Astrocyte (in vitro differentiated cells and primary cell): ENCODE results near the gene IFITM2. TPM values are rescaled to one million over a fixed set of nuclear protein-coding genes. Genes with fewer than 3 reads are reported as not detected.

ENCODE experiments used
- DNase-seq: peaks from one replicate; pipeline ENCODE4 v3.0.0-alpha.2; 2010; ENCODE audit warnings: low read depth
- FAIRE-seq: peaks from 2 replicates; lab custom pipeline; 2011; peaks lifted over from hg19 to GRCh38; lab: Jason Lieb, UNC
- H2AFZ ChIP-seq: 2 replicates; pipeline ENCODE4 v1.6.0; 2012; ENCODE audit warnings: low read depth, low read length, inconsistent platforms
- H3K27ac ChIP-seq: 2 replicates; pipeline ENCODE4 v1.5.1; 2011; ENCODE audit warnings: low read depth, low read length, inconsistent platforms
- H3K27me3 ChIP-seq: 2 replicates; pipeline ENCODE4 v1.6.0; 2011; ENCODE audit warnings: low read length, inconsistent platforms; ENCODE audit not compliant: insufficient read depth
- H3K36me3 ChIP-seq: 2 replicates; pipeline ENCODE4 v1.5.1; 2011; ENCODE audit warnings: low read length, inconsistent platforms; ENCODE audit not compliant: insufficient read depth
- H3K4me1 ChIP-seq: 2 replicates; pipeline ENCODE4 v1.5.1; 2011; ENCODE audit warnings: low read length, inconsistent platforms; ENCODE audit not compliant: insufficient read depth
- H3K4me2 ChIP-seq: 2 replicates; pipeline ENCODE4 v1.6.0; 2012; ENCODE audit warnings: low read length, inconsistent platforms
- H3K4me3 ChIP-seq: 2 replicates; pipeline ENCODE4 v1.5.1; 2011; ENCODE audit warnings: low read depth, mild to moderate bottlenecking, low read length, inconsistent platforms; ENCODE audit not compliant: insufficient read depth
- H3K79me2 ChIP-seq: 2 replicates; pipeline ENCODE4 v1.6.0; 2012; ENCODE audit warnings: mild to moderate bottlenecking, low read length, inconsistent platforms; ENCODE audit not compliant: insufficient read depth
- H3K9ac ChIP-seq: 2 replicates; pipeline ENCODE4 v1.6.0; 2012; ENCODE audit warnings: mild to moderate bottlenecking, low read length, inconsistent platforms
- H3K9me3 ChIP-seq: 2 replicates; pipeline ENCODE4 v1.5.1; 2012; ENCODE audit warnings: low read depth, mild to moderate bottlenecking, low read length, inconsistent platforms; ENCODE audit not compliant: insufficient read depth
- H4K20me1 ChIP-seq: 2 replicates; pipeline ENCODE4 v1.6.0; 2012; ENCODE audit warnings: low read length, inconsistent platforms; ENCODE audit not compliant: insufficient read depth
- H3K27ac Mint-ChIP-seq: one replicate; pipeline ENCODE4 v1.8.0; 2021; ENCODE audit warnings: mild to moderate bottlenecking, mixed read lengths; ENCODE audit not compliant: unreplicated experiment
- H3K27me3 Mint-ChIP-seq: one replicate; pipeline ENCODE4 v1.8.0; 2021; ENCODE audit warnings: low read depth, mixed read lengths; ENCODE audit not compliant: unreplicated experiment
- H3K36me3 Mint-ChIP-seq: one replicate; pipeline ENCODE4 v1.8.0; 2021; ENCODE audit warnings: low read depth, mixed read lengths; ENCODE audit not compliant: unreplicated experiment
- H3K4me1 Mint-ChIP-seq: one replicate; pipeline ENCODE4 v1.8.0; 2021; ENCODE audit warnings: low read depth, mixed read lengths; ENCODE audit not compliant: unreplicated experiment
- H3K4me3 Mint-ChIP-seq: one replicate; pipeline ENCODE4 v1.8.0; 2021; ENCODE audit warnings: mild to moderate bottlenecking, moderate library complexity, mixed read lengths; ENCODE audit not compliant: unreplicated experiment
- H3K9me3 Mint-ChIP-seq: one replicate; pipeline ENCODE4 v1.8.0; 2021; ENCODE audit warnings: mild to moderate bottlenecking, mixed read lengths; ENCODE audit not compliant: unreplicated experiment
- EZH2 ChIP-seq: IDR thresholded peaks from 2 replicates; pipeline ENCODE4 v1.6.1; 2012; ENCODE audit warnings: mild to moderate bottlenecking, low read length, inconsistent platforms; ENCODE audit not compliant: insufficient read depth
- total RNA-seq: library from RNA; stranded (reverse); gene quantifications from 2 replicates; pipeline ENCODE4 v1.2.1, GENCODE V29; 2021
- TF ChIP-seq, protein P1 (sequence below): IDR thresholded peaks from 2 replicates; pipeline ENCODE4 v1.5.1; 2011; ENCODE audit warnings: low read depth, mild to moderate bottlenecking, inconsistent platforms, low read length, moderate library complexity; ENCODE audit not compliant: insufficient read depth

IFITM2 gene
- total RNA-seq, 1 donor from 2014 or later = 474 TPM

DNA sequence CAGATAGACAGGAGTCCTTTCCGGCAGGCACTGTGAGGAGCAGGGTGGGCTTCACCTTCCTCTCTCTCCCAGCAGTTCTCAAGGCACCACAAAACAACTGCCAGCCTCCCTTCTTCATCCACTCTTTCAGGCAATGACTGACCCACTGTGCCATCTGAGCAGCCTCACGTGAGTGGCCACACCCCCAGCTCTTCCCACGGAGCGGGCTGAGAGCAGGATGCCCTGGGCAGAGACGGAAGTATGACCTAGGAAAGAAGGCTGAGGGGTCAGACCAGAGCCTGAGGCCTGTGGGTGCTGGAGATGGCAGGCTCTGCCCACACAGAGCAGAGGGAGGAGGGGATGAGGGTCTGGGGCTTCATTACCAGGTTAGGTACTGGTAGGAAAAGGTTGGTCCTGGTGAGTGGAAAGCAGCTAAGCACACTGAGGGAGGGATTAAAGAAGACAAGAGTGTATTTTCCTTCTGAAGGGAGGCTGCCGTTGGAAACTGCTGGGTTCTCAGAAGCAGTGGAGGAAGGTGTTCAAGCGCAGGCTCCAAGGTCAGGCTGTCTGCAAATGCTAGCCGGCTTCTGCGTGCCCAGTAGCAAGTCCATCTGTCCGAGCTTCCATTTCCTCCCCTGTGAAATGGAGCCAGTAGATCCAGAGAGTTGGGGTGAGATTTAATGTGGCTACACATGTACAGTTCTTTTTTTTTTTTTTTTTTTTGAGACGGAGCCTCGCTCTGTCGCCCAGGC lies 24.8 kb upstream of the IFITM2 start:
- Histone ChIP-seq H3K27me3 (peaks cover 54% of the 10 kb centered on the region), H3K4me3 (no peak overlapping the region), H2AFZ (no peak overlapping the region), H3K79me2 (no peaks in the 10 kb centered on the region), H3K9ac (no peak overlapping the region), H3K36me3 (no peaks in the 10 kb centered on the region), H3K4me2 (no peak overlapping the region), H4K20me1 (no peaks in the 10 kb centered on the region), H3K9me3 (no peaks in the 10 kb centered on the region), H3K27ac (no peak overlapping the region), H3K4me1 (no peaks in the 10 kb centered on the region)
- H3K27me3 Mint-ChIP-seq = peaks cover 52% of the 10 kb centered on the region
- H3K4me1 Mint-ChIP-seq = no peaks in the 10 kb centered on the region
- TF ChIP-seq, protein P1, sequence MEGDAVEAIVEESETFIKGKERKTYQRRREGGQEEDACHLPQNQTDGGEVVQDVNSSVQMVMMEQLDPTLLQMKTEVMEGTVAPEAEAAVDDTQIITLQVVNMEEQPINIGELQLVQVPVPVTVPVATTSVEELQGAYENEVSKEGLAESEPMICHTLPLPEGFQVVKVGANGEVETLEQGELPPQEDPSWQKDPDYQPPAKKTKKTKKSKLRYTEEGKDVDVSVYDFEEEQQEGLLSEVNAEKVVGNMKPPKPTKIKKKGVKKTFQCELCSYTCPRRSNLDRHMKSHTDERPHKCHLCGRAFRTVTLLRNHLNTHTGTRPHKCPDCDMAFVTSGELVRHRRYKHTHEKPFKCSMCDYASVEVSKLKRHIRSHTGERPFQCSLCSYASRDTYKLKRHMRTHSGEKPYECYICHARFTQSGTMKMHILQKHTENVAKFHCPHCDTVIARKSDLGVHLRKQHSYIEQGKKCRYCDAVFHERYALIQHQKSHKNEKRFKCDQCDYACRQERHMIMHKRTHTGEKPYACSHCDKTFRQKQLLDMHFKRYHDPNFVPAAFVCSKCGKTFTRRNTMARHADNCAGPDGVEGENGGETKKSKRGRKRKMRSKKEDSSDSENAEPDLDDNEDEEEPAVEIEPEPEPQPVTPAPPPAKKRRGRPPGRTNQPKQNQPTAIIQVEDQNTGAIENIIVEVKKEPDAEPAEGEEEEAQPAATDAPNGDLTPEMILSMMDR = no peak
- no peak for TF ChIP-seq EZH2
- peaks cover 4% of the 10 kb centered on the region for H3K9me3 Mint-ChIP-seq
- H3K27ac Mint-ChIP-seq = no peak overlapping the region
- FAIRE-seq = no peak
- peaks cover 5% of the 10 kb centered on the region for H3K36me3 Mint-ChIP-seq
- H3K4me3 Mint-ChIP-seq = no peak overlapping the region
- DNase-seq = no peak

DNA sequence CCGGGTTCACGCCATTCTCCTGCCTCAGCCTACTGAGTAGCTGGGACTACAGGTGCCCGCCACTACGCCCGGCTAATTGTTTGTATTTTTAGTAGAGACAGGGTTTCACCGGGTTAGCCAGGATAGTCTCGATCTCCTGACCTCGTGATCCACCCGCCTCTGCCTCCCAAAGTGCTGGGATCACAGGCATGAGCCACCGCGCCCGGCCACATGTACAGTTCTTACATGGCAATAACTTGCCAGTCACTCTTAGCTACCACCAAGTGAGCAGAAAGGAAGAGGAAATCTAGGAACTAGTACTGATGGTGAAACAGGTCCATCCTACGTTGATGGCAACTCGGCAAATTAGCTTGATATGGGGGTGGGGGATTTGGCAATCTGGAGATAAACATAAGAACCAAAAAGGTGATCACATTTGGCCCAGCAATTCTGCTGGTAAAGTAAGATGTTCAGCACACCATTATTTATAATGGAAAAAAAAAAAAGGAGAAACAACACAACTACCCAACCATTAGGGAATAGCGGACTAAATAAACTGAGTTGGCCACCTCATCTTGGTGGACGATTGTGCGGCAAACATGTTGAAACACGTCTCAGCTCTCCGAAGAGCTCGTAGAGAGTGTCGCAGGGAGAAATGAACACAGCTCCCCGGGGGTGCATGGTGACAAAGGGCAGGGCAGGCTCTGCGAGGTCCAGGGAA lies 24.1 kb upstream of the IFITM2 start:
- TF ChIP-seq, protein P1 = no peak
- TF ChIP-seq EZH2 = no peak
- H3K27me3 Mint-ChIP-seq = peaks cover 52% of the 10 kb centered on the region
- peaks cover 5% of the 10 kb centered on the region for H3K36me3 Mint-ChIP-seq
- no peaks in the 10 kb centered on the region for H3K4me1 Mint-ChIP-seq
- H3K36me3 ChIP-seq = no peaks in the 10 kb centered on the region
- H4K20me1 ChIP-seq = no peaks in the 10 kb centered on the region
- H3K4me3 Mint-ChIP-seq = no peak overlapping the region
- H3K79me2 ChIP-seq = no peaks in the 10 kb centered on the region
- H3K27me3 ChIP-seq = peaks cover 54% of the 10 kb centered on the region
- H3K4me3 ChIP-seq = no peak overlapping the region
- H3K4me1 ChIP-seq = peaks cover 6% of the 10 kb centered on the region
- H3K9me3 Mint-ChIP-seq = peaks cover 2% of the 10 kb centered on the region
- H3K27ac Mint-ChIP-seq = peak overlapping the region; percentile 34
- no peak for FAIRE-seq
- H3K4me2 ChIP-seq = no peak overlapping the region
- H2AFZ ChIP-seq = no peak overlapping the region
- H3K9me3 ChIP-seq = no peaks in the 10 kb centered on the region
- DNase-seq = no peak
- H3K27ac ChIP-seq = no peak overlapping the region
- H3K9ac ChIP-seq = no peak overlapping the region
